Measurements from ENCODE around the gene CMBL.
"Not testable (repeated sequence)": the region's sequence is repeated elsewhere in the genome, so short reads cannot be mapped to it uniquely, and the experiment has no call there.

Gene CMBL

GRCh38 chr5:10253390-10253789, 54.3 kb downstream of the CMBL start:
- DNase-seq = no peak

GRCh38 chr5:10251405-10251804, 56.3 kb downstream of the CMBL start:
- DNase-seq = no peak

GRCh38 chr5:10250806-10251276, 56.9 kb downstream of the CMBL start:
- no peak for DNase-seq

GRCh38 chr5:10249948-10250805, 57.5 kb downstream of the CMBL start, which contains the start of gene CCT5:
Gene CCT5, plus strand, starts transcription at chr5:10250280. Its CDS starts 61 bp downstream, at chr5:10250341.
- peak; percentile 87 for DNase-seq

- no peak for DNase-seq
These were observed 59.1 kb downstream of the CMBL start for GRCh38 chr5:10248378-10249260.

GRCh38 chr5:10247217-10247616, 60.5 kb downstream of the CMBL start:
- DNase-seq = not testable (repeated sequence)

- no peak for DNase-seq
These were observed 60.9 kb downstream of the CMBL start for GRCh38 chr5:10246761-10247160.

- no peak for DNase-seq
These were observed 63.3 kb downstream of the CMBL start for GRCh38 chr5:10244342-10244944.

GRCh38 chr5:10243660-10244240, 64.0 kb downstream of the CMBL start:
- DNase-seq = no peak

- DNase-seq = no peak
These were observed 72.4 kb downstream of the CMBL start for GRCh38 chr5:10235350-10235749.

- no peak for DNase-seq
These were observed 74.2 kb downstream of the CMBL start for GRCh38 chr5:10233505-10233904.

GRCh38 chr5:10233011-10233410, 74.7 kb downstream of the CMBL start:
- DNase-seq = no peak

GRCh38 chr5:10232386-10232785, 75.3 kb downstream of the CMBL start:
- no peak for DNase-seq

- DNase-seq = no peak
These were observed 78.2 kb downstream of the CMBL start for GRCh38 chr5:10229306-10230048.

GRCh38 chr5:10228288-10228687, 79.4 kb downstream of the CMBL start:
- no peak for DNase-seq

Measured in activated gamma-delta T cell treated with Interleukin-2 at 50 U/mL for 16 hours (primary cell).